ENCODE results near the gene PGLYRP2. TPM values are rescaled to one million over a fixed set of nuclear protein-coding genes. Genes with fewer than 3 reads are reported as not detected.

PGLYRP2 gene
- total RNA-seq, 1 donor from 2014 or later = not detected

DNA sequence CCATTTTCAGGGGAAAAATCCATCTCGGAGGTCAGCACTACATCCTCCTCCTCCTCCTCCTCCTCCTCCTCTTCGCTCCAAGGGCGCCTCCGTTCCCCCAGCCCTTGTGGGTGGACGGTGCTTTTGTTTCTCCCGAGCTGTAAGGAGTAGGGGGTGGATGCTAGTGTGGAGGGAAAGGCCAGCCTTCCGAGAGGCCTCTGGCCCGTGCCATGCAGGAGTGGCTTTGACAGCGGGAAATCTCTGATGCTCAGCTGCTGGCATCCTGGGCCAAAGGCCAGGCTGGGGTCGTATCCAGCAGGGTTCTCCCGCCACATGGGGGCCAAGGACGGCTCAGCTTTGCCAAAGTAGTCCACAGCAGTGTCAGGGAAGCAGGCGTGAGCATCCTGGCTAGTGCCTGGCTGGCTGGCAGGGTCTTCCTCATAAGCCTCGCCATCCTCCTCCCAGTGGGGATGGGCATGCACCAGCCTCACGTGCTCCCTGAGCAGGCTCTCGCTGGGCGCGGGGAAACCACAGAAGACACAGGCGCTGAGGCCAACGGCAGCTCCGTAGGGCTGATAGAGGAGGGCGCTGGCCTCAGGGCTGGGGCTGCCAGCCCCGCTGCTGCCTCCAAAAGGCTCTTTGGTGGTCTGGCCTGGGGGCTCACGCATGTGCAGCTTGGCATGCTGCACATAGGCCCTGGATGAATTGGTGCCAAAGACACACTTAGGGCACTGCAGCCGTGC, 40.1 kb downstream of the PGLYRP2 start:
- H3K27ac ChIP-seq = no peak overlapping the region
- no peaks in the 10 kb centered on the region for H3K36me3 ChIP-seq
- no peak overlapping the region for H2AFZ ChIP-seq (replicated peaks)
- H3K27me3 ChIP-seq = no peaks in the 10 kb centered on the region
- no peaks in the 10 kb centered on the region for H3K79me2 ChIP-seq (ENCODE audit: low read depth)
- H3K4me3 ChIP-seq = no peak overlapping the region
- DNase-seq (ENCODE audit: low spot score) = no peak
- Mint-ChIP-seq H3K4me3 (no peak overlapping the region), H3K9me3 (no peaks in the 10 kb centered on the region), H3K36me3 (no peaks in the 10 kb centered on the region), H3K4me1 (no peaks in the 10 kb centered on the region), H3K27ac (no peak overlapping the region), H3K27me3 (ENCODE audit: insufficient read depth, low read depth) (peaks cover 9% of the 10 kb centered on the region)
- H3K4me1 ChIP-seq = no peaks in the 10 kb centered on the region
- H3K9me3 ChIP-seq (ENCODE audit: low read depth) = no peaks in the 10 kb centered on the region
- TF ChIP-seq EZH2 (IDR thresholded peaks at IDR 0.05) (no peak), EZH2phosphoT487 (IDR thresholded peaks at IDR 0.05) (no peak)
- TF ChIP-seq, protein P1, sequence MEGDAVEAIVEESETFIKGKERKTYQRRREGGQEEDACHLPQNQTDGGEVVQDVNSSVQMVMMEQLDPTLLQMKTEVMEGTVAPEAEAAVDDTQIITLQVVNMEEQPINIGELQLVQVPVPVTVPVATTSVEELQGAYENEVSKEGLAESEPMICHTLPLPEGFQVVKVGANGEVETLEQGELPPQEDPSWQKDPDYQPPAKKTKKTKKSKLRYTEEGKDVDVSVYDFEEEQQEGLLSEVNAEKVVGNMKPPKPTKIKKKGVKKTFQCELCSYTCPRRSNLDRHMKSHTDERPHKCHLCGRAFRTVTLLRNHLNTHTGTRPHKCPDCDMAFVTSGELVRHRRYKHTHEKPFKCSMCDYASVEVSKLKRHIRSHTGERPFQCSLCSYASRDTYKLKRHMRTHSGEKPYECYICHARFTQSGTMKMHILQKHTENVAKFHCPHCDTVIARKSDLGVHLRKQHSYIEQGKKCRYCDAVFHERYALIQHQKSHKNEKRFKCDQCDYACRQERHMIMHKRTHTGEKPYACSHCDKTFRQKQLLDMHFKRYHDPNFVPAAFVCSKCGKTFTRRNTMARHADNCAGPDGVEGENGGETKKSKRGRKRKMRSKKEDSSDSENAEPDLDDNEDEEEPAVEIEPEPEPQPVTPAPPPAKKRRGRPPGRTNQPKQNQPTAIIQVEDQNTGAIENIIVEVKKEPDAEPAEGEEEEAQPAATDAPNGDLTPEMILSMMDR (IDR thresholded peaks at IDR 0.05) = no peak
- H4K20me1 ChIP-seq (ENCODE audit: low read depth) = no peaks in the 10 kb centered on the region
- no peaks in the 10 kb centered on the region for H3F3A ChIP-seq (ENCODE audit: low read depth)
- no peak overlapping the region for H3K4me2 ChIP-seq
- peak overlapping the region; percentile 37 for H3K9ac ChIP-seq

DNA sequence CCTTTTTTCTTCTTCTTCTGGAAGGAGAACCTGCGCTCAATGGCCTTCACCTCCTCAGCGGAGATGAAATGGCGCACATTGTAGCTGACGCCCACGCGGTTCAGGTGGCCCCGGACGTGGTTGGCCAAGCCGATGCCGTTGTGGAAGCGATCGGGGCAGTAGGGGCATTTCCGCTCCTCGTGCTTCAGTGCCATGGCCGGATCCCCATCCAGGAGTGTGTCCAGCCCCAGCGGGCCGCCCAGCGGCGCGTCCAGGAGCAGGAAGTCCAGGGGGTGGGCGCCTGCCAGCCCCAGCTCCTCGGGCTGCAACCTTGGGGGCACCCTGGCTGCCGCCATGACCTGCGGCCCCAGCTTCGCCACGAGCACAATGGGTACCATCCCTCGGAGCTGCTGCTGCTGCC, 40.7 kb downstream of the PGLYRP2 start:
- Mint-ChIP-seq H3K9me3 (no peaks in the 10 kb centered on the region), H3K36me3 (no peaks in the 10 kb centered on the region), H3K4me3 (no peak overlapping the region), H3K4me1 (no peaks in the 10 kb centered on the region), H3K27ac (no peak overlapping the region), H3K27me3 (ENCODE audit: insufficient read depth, low read depth) (peaks cover 6% of the 10 kb centered on the region)
- Histone ChIP-seq H3K4me1 (no peaks in the 10 kb centered on the region), H3K27me3 (no peaks in the 10 kb centered on the region), H3K27ac (no peak overlapping the region), H3K9ac (no peak overlapping the region), H3K79me2 (ENCODE audit: low read depth) (no peaks in the 10 kb centered on the region), H3K36me3 (no peaks in the 10 kb centered on the region), H3K4me3 (no peak overlapping the region), H3K4me2 (no peak overlapping the region), H3K9me3 (ENCODE audit: low read depth) (no peaks in the 10 kb centered on the region), H2AFZ (replicated peaks) (no peak overlapping the region), H4K20me1 (ENCODE audit: low read depth) (no peaks in the 10 kb centered on the region), H3F3A (ENCODE audit: low read depth) (peaks cover 2% of the 10 kb centered on the region)
- no peak for DNase-seq (ENCODE audit: low spot score)
- no peak for TF ChIP-seq EZH2phosphoT487 (IDR thresholded peaks at IDR 0.05)
- no peak for TF ChIP-seq EZH2 (IDR thresholded peaks at IDR 0.05)
- TF ChIP-seq, protein P1 (IDR thresholded peaks at IDR 0.05) = no peak

DNA sequence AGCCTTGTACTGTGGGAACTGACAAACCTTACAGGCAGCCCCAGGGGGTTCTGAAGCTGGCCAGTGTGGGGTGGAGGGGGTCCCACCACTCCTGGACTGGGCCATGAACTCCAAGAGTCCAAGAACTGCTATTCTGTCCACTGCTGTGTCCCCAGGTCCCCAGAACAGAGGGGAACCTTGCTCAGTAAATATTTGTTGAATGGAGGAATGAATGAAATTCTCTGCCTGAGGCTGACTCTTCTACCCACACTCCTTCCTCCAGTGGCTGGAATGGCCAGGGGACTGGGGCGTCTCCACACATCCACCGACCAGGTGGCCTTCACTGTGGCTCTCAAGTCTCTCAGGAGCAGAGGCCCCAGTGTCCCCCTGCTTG, 41.2 kb downstream of the PGLYRP2 start:
- H3K36me3 Mint-ChIP-seq = no peaks in the 10 kb centered on the region
- H3K9me3 Mint-ChIP-seq = no peaks in the 10 kb centered on the region
- peaks cover 9% of the 10 kb centered on the region for H3K27me3 Mint-ChIP-seq (ENCODE audit: insufficient read depth, low read depth)
- no peaks in the 10 kb centered on the region for H3K36me3 ChIP-seq
- no peaks in the 10 kb centered on the region for H3K4me1 ChIP-seq
- H3K27me3 ChIP-seq = no peaks in the 10 kb centered on the region
- H3K4me3 ChIP-seq = no peak overlapping the region
- no peaks in the 10 kb centered on the region for H3K79me2 ChIP-seq (ENCODE audit: low read depth)
- no peak for TF ChIP-seq EZH2 (IDR thresholded peaks at IDR 0.05)
- peaks cover 4% of the 10 kb centered on the region for H3K4me1 Mint-ChIP-seq
- H4K20me1 ChIP-seq (ENCODE audit: low read depth) = no peaks in the 10 kb centered on the region
- H3K9ac ChIP-seq = no peak overlapping the region
- H3K27ac Mint-ChIP-seq = no peak overlapping the region
- no peak for DNase-seq (ENCODE audit: low spot score)
- no peak overlapping the region for H3K27ac ChIP-seq
- no peak overlapping the region for H3K4me3 Mint-ChIP-seq
- H3K9me3 ChIP-seq (ENCODE audit: low read depth) = no peaks in the 10 kb centered on the region
- no peak overlapping the region for H3K4me2 ChIP-seq
- peaks cover 6% of the 10 kb centered on the region for H3F3A ChIP-seq (ENCODE audit: low read depth)
- no peak overlapping the region for H2AFZ ChIP-seq (replicated peaks)

DNA sequence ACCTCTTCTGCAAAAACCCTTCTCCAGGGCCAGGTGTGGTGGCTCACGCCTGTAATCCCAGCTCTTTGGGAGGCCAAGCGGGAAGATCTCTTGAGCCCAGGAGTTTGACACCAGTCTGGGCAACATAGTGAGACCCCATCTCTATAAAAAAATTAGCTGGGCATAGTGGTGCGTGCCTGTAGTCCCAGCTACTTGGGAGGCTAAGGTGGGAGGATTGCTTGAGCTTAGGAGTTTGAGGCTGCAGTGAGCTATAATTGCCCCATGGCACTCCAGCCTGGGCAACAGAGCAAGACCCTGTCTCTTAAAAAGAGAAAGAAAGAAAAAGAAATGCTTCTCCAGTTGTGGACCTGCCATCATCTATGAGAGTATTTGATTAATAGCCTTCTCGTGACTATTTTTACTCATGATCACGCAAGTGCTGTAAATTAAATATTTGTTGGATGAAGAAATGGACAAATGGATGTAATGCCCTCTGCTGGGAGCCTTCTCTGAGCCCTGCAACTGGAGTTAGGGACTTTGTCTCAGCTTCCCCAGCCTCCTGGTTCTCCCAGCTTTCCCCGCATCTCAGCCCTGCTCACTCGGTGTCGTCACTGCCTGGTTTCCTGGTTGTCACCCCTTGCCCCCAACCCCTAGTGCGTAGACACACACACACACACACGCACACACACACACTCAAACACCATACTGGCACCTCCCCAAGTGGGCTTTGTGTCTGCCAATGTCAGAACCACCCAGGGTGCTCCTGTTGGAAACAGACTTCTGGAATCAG, 41.8 kb downstream of the PGLYRP2 start:
- Mint-ChIP-seq H3K9me3 (no peaks in the 10 kb centered on the region), H3K27ac (no peak overlapping the region), H3K27me3 (ENCODE audit: insufficient read depth, low read depth) (peaks cover 9% of the 10 kb centered on the region), H3K4me3 (no peak overlapping the region), H3K4me1 (peaks cover 6% of the 10 kb centered on the region), H3K36me3 (no peaks in the 10 kb centered on the region)
- H3K4me3 ChIP-seq = no peak overlapping the region
- no peak overlapping the region for H3K9ac ChIP-seq
- no peaks in the 10 kb centered on the region for H3K4me1 ChIP-seq
- no peaks in the 10 kb centered on the region for H4K20me1 ChIP-seq (ENCODE audit: low read depth)
- no peak overlapping the region for H3K4me2 ChIP-seq
- no peaks in the 10 kb centered on the region for H3K9me3 ChIP-seq (ENCODE audit: low read depth)
- H2AFZ ChIP-seq (replicated peaks) = no peak overlapping the region
- no peak overlapping the region for H3K27ac ChIP-seq
- H3K27me3 ChIP-seq = no peaks in the 10 kb centered on the region
- H3K36me3 ChIP-seq = no peaks in the 10 kb centered on the region
- no peak for DNase-seq (ENCODE audit: low spot score)
- H3F3A ChIP-seq (ENCODE audit: low read depth) = peaks cover 11% of the 10 kb centered on the region
- no peaks in the 10 kb centered on the region for H3K79me2 ChIP-seq (ENCODE audit: low read depth)
- no peak for TF ChIP-seq EZH2phosphoT487 (IDR thresholded peaks at IDR 0.05)
- TF ChIP-seq, protein P1 (IDR thresholded peaks at IDR 0.05) = no peak
- no peak for TF ChIP-seq EZH2 (IDR thresholded peaks at IDR 0.05)

Data from neural progenitor cell (in vitro differentiated cells).